ENCODE measurements around the gene HCN4.

HCN4 gene

DNA sequence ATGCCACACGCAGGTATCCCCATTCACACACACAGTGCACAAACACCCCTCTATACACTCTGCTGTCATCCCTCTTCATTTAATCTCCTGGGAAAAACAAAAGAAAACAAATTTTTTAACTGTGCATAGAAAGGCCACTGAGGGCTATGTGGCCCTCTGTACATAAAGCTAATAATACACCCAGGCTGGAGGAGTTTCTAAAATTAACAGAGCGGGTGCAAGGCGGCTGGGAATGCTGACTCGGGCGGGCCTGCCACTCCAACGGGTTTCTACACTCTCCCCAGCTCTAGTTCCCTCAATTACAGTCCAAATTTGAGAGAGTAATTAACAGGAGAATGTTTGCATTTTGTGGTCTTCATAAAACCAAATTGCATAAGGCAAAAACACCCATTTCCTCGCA, 23.1 kb downstream of the HCN4 start:
- DNase-seq (ENCODE audit: low spot score), result no peak

DNA sequence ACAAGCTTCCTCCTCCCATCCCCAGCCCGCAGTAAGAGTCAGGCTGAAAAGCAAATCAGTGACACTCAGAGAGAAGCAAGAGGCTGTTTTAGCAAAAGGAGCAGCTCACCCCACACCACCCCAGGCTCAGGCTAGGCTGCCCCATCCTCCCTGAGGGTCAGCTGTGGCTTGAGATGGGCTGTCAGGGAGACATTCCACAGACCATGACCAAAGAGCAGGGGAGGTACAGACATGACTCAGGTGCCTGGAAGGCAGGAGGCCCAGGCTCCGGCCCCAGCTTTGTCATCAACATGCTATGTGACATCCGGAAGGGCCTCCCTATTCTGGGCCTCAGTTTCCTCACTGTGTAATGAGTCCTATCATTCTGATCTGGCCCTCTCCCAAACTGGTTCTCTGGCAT, 24.7 kb downstream of the HCN4 start:
- DNase-seq (ENCODE audit: low spot score), result no peak

DNA sequence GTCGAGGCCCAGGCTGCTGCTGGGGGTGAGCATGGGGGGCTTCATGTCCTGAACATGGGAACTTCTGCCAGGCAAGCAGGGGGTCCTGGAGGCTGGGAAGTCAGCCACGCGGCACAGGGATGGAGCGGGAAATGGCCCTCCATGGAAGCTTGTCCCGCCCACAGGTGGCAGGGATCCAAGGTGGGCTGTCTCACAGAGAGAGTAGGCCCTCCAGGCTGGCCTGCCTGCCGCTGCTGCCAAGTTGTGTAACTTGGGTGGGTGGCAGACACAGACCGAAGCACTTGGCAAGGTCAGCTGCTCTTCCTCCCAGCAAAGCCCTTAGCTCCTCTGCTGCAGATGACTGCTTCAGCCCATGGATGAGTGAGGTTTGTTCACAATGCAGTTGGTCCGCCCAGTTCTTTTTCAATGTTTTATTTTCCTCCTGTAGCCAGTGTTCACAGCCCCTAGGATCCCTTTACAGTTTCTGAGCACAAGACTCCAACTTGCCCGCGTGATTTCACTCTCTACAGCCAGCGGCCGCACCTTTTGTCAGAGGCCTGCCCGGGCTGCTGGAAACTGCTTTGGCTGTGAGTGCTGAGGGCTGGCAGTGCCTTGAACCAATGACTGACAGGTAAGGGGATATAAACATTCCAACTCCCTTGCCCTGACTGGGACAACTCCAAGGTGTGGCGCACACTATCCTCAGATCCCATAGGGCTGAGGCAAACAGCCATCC, 26.7 kb downstream of the HCN4 start:
- no peak for DNase-seq (ENCODE audit: low spot score)

DNA sequence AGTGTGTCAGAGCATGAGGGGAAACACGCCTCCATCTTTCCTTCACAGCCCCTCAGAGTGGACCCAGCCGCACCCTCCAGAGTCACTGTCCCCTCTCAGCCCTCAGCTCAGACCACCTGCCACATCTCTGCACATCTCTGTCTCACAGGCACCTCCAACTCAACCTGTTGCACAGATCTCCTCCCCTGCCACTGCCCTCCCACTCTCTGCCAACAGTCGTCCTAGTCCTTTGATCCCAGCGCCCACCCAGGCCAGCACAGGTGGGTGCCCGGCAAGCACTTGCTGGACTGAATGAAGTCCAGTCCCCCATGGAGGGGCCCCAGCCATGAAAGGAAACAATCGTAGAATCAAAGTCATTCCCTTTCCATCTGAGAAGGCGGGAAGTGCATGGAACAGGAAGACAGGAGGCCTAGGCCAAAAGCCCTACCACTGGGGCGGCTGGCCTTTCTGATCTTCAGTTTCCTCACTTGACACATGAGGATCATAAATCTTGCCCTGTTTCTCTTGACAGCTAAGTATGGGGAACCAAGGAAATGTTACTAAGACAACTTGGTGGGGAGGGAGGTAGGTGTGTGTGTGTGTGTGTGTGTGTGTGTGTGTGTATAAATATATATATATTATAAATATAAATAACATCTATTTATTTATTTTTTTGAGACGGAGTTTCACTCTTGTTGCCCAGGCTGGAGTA, 28.1 kb downstream of the HCN4 start:
- DNase-seq (ENCODE audit: low spot score), result no peak

DNA sequence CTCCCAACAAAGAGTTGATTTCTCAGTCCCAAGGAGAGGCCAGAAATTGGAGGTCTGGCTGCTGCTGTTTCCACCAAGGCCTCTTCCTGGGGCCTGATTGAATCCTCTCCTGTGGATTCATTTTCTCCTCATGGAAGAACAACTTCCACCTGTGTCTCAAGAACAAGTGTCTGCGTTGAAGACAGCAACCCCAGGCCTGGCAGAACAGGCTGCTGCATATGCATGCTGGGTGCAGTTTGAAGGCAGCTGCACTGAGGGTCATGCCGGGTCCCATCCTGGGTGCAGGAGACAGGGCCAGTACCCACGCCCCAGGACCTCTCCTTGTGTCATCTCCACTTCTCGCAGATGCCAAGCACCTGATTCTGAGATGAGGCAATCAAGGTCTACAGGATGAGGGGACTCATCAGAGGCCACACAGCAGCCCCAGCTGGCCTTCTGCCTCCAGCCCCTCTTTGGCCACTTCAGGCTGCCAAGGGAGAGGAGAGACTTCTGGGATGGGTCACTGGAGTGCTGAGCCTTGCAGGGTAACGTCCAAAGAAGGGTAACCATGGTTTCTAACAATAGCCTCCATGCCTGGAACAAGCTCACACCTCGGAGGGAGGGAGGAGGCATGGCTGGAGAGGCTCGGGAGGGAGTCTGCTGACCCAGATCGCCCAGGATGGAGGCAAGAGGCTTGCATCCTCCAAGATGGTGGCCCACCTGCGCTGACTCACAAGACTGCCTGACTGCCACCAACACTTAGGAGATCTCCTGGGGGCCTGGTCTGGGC, 30.0 kb downstream of the HCN4 start:
- no peak for DNase-seq (ENCODE audit: low spot score)

- no peak for DNase-seq (ENCODE audit: low spot score)
Observed at GRCh38 chr15:73338058-73338457, 30.7 kb downstream of the HCN4 start.

- DNase-seq (ENCODE audit: low spot score), result no peak
Observed at GRCh38 chr15:73337187-73337586, 31.6 kb downstream of the HCN4 start.

GRCh38 chr15:73336756-73337155, 32.0 kb downstream of the HCN4 start:
- no peak for DNase-seq (ENCODE audit: low spot score)

DNA sequence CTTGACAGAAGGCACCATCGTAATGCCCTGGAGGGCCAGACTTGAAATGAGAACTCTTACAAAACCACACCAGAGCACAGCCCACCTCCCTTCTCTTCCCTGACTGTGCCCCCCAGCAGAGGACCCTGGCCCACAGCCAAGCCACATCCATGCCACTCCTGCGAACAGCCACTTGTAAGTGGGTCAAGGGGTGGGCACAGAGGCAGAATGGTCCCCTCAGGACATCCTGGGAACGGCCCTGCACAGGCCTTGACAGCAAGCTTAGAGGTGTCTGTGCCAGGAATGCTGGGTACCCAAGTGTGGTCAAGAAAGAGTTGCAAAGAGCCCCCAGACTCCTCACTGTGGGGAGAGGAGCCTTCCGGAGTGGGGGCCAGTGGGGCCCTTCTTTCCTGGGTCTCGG, 33.3 kb downstream of the HCN4 start:
- no peak for DNase-seq (ENCODE audit: low spot score)

DNA sequence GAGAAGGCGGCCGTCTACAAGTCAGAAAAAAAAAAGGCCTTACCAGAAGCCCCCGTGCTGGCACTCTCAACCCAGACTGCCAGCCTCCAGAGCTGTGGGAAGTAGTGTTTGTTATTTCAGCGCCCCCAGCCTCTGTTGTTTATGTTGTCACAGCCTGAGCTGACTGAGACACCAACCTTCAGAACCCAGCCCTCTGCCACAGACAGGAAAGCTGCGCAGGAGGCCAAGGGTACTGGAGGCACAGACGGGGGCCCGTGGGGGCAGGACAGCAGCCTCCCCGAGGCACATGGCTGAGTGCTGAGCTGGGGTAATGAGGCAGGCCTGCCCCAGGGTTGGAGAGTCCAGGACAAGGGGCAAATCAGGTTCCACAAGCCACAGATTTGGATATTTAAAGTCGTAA, 33.7 kb downstream of the HCN4 start:
- DNase-seq (ENCODE audit: low spot score), result no peak

DNA sequence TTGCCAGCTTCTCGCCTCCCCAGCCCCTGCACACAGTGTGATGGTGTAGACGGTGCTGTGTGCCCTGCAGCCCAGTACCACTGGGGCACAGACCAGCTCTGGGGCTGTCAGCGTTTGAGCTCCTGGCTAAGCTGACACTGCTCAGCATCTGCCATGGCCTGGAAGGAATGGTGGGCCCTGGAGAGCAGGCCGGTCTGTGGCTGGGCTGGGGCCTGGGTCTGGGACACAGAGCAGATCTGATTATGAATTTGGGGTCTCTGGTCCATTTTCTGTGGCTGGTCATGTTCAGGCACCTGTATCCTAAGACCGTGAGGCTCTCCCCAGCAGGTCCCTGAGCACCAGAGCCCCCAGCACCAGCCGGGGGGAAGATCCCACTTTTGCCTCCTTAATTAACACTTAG, 34.7 kb downstream of the HCN4 start:
- no peak for DNase-seq (ENCODE audit: low spot score)

DNA sequence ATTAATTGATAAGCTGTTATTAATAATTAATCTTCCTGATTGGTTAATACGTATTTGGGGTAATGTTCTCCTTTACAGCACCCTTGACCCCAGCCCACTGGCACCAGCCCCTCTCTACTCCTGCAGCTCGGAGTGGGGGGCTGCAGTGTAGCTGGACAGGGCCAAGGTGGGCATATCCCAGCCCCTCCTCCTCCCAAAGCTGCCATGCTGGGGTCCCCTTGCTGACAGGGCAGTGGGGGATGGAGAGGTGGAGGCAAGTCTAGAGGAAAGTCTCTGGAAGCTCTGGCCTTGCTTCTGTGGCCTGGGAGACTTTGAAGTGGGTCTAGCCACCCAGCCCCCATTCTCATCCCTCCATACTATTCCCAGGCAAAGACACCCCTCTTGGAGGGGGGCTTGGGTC, 35.8 kb downstream of the HCN4 start:
- no peak for DNase-seq (ENCODE audit: low spot score)

DNA sequence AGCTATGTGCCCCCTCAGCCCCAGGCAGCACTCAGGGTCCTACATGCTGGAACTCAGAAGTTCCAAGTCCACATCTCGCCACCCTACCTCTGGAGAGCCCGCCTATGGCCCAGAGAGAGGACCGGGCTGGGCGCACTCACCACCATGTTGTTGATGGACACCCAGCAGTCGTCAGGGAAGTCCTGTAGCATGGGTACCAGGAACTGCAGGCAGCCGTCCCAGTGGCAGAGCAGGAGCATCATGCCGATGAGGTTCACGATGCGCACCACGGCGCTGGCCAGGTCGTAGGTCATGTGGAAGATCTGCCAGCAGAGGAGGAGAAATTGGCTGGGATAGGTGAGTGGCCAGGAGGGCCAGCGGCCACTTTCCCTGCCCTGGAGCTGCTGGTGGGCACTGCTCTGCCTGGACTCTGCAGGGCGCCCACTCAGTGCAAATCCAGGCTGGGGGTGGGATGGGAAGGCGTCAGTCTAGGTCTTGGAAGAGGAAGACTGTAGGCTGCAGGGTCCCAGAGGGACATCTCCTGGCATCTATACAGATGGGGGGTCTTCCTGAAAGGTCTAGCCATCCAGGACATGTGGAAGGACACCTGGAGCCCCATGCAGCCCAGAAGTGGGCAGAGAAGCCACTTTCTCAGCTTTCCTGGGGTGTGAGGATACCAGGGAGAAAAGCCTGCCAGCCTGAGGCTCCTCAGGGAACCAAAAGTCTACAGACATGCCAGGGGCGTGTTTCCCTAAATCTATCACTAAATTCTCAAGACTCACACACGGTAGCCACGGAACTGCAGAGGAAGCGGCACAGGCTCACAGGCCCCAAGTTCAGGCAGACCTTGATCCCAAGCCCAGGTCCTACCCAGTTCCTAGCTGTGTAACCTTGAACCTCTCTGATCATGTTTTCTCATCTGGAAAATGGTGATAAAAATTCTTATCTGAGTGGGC, 36.5 kb downstream of the HCN4 start:
- no peak for DNase-seq (ENCODE audit: low spot score)

- no peak for DNase-seq (ENCODE audit: low spot score)
Observed at GRCh38 chr15:73331501-73331900, 37.3 kb downstream of the HCN4 start.

DNA sequence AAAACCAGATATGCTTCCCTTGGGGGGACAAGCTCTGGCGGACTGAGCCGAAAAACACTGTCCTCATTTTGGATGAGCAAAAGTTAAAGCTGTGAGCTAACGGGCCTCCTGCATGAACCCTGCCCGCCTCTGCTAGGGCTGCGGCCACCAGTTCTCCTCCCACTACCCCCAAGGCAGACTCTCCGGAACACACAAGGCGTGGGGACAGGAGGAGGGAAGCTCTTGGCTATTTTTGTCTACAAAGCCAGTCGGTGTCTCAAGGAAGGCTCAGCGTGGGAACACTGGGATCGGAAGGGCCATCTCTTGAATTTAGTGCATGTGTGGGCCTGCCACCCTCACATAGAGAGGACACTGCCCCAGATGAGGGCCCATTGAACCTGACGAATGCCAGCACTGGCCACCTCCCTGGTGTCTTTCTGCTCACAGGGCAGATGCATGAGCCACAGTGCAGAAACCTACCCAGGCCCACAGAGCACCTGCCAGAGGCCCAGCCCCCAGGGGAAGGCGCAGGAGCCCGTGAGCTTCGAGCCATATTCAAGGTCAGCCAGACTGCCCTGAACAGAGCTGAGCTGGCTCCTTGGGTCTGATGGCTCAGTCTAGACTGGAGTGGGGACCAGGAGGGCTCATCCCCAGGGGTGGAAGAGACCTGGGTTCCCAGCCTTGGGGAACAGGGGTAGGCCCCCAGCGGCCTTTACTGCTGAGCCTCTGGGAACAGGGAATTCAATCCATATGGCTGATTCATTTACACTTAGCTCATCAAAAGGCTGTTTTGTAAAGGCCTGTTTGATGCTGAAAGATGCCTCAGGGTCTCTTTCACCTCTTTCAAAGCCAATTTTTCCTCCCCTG, 38.3 kb downstream of the HCN4 start:
- no peak for DNase-seq (ENCODE audit: low spot score)

DNA sequence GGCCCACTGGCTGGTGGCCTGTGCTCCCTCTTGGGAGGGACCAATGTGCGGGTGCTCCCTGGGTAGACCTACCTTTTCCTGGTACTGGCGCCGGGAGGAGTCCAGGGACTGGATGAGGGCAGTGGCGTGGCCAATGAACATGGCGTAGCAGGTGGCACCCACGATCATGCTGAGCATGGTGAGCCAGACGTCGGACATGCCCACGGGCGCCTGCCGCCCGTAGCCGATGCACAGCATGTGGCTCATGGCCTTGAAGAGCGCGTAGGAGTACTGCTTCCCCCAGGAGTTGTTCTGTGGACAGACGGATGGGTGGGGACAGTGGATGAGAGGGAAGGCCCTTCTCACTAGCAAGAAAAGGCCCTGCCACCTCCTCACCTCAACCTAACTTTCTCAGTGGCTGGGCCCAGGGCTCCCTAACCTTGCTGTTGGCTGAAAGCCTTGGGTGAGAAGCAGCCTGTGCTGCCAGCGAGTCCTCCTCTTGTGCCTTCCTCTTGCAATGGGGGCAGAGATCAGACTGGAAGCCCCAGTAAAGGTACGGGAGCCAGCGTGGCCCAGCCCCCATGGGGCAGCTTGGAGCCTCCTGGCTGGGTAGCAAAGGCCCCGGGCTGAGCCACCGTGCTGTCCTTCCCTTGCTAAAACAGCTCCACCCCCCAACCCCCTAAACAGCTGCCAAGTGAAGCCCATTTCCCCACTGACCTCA, 39.1 kb downstream of the HCN4 start:
- DNase-seq (ENCODE audit: low spot score), result no peak

- DNase-seq (ENCODE audit: low spot score), result no peak
Observed at GRCh38 chr15:73328981-73329380, 39.8 kb downstream of the HCN4 start.

GRCh38 chr15:73328149-73328820, 40.5 kb downstream of the HCN4 start:
- DNase-seq (ENCODE audit: low spot score), result no peak

DNA sequence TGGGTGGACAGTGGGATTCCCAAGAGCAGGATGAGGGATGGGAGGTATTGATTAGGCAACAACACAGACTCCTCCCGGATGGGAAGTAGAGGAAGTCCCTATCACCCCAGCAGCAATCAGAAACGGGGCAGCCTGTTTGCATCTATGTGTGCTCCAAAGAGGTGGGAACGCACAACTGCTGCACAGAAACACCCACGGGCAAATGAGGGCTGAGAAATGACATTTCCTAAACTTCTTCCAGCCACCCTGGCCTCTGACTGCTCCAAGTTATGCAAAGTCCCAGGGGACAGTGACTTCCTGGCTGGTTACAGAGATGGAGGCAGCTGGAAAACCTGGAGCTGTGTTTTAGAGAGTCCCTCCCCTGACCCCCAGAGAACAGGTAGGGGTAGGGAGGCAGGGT, 42.6 kb downstream of the HCN4 start:
- no peak for DNase-seq (ENCODE audit: low spot score)
